ENCODE results near the gene C21orf58.

DNA sequence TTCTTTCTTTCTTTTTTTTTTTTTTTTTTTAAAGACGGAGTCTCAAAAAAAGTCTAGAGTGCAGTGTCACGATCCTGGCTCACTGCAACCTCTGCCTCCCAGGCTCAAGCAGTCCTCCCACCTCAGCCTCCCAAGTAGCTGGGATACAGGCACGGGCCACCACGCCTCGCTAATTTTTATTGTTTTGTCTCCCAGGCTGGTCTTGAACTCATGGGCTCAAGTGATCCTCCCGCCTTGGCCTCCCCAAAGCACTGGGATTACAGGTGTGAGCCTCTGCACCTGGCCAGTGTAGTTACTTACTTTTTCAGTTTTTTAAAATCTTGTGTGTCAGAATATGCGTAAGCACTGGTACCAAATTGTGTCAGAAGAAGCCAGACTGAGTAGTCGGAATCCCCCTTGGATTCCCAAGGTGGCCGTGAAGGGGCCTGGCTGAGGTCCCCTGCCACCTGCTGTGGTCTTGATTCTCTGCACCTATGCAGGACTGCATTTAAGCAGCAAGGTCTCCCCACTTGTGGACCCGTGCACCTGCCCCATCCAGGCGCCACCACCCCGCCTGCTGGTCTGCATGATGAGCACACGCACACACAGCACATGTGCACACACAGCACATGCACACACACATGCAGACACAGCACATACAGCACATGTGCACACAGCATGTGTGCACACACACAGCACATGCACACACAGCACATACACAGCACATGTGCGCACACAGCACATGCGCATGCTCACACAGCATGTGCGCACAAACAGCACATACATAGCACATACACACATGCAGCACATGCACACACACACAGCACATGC lies 47.7 kb upstream of the C21orf58 start:
- TF ChIP-seq, protein P1, sequence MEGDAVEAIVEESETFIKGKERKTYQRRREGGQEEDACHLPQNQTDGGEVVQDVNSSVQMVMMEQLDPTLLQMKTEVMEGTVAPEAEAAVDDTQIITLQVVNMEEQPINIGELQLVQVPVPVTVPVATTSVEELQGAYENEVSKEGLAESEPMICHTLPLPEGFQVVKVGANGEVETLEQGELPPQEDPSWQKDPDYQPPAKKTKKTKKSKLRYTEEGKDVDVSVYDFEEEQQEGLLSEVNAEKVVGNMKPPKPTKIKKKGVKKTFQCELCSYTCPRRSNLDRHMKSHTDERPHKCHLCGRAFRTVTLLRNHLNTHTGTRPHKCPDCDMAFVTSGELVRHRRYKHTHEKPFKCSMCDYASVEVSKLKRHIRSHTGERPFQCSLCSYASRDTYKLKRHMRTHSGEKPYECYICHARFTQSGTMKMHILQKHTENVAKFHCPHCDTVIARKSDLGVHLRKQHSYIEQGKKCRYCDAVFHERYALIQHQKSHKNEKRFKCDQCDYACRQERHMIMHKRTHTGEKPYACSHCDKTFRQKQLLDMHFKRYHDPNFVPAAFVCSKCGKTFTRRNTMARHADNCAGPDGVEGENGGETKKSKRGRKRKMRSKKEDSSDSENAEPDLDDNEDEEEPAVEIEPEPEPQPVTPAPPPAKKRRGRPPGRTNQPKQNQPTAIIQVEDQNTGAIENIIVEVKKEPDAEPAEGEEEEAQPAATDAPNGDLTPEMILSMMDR (IDR thresholded peaks at IDR 0.05), result no peak
- TF ChIP-seq, protein P2, sequence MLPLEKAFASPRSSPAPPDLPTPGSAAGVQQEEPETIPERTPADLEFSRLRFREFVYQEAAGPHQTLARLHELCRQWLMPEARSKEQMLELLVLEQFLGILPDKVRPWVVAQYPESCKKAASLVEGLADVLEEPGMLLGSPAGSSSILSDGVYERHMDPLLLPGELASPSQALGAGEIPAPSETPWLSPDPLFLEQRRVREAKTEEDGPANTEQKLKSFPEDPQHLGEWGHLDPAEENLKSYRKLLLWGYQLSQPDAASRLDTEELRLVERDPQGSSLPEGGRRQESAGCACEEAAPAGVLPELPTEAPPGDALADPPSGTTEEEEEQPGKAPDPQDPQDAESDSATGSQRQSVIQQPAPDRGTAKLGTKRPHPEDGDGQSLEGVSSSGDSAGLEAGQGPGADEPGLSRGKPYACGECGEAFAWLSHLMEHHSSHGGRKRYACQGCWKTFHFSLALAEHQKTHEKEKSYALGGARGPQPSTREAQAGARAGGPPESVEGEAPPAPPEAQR (CRISPR knock-in tag; IDR thresholded peaks at IDR 0.05), result no peak
- TF ChIP-seq CBFB (CRISPR knock-in tag; IDR thresholded peaks at IDR 0.05; ENCODE audit: low read depth), result no peak
